ENCODE measurements around the gene HNMT. TPM values are rescaled to one million over a fixed set of nuclear protein-coding genes. Genes with fewer than 3 reads are reported as not detected.

The HNMT gene
- polyA plus RNA-seq, 1 of the 3 experiments (the other 2 are of a cell fraction), result 1.8 TPM

DNA sequence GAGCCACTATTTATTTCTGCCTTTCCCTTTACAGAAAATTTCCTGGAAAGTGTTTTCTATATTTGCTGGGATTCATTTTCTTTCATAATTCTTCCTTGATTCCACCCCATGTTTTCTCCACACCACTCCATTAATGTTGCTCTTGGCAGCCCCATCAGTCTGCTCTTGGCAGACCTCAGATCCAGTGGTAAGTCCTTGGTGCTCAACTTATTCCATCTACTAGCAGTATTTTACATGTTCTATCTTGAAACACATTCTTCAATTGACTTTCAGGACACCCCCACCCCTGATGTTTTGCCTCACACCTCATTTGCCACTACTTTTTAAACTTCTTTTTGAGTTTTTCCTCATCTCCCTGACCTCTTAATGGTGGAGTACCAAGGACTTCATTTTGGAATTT is 65.0 kb downstream of the HNMT start:
- Histone ChIP-seq H4K20me1 (ENCODE audit: insufficient read depth) (no peaks in the 10 kb centered on the region), H3F3A (replicated peaks; ENCODE audit: insufficient read depth) (no peaks in the 10 kb centered on the region), H2AFZ (ENCODE audit: low read depth) (no peak overlapping the region), H3K4me3 (ENCODE audit: low read depth in 2 of 2, low read length in 1 of 2) (no peak overlapping the region), H3K79me2 (ENCODE audit: insufficient read depth) (no peaks in the 10 kb centered on the region), H3K9me2 (no peaks in the 10 kb centered on the region), H3K4me2 (no peak overlapping the region), H3K9me3 (no peaks in the 10 kb centered on the region), H3K27me3 (ENCODE audit: insufficient read depth) (no peaks in the 10 kb centered on the region), H3K4me1 (ENCODE audit: control insufficient read depth in 1 of 2, insufficient read depth in 2 of 2, low read depth in 1 of 2, low read length in 1 of 2) (no peaks in the 10 kb centered on the region), H3K36me3 (replicated peaks in 1 of 2; ENCODE audit: control insufficient read depth in 1 of 2, insufficient read depth in 2 of 2, low read length in 1 of 2) (no peaks in the 10 kb centered on the region), H3K9ac (no peak overlapping the region), H3K27ac (ENCODE audit: low read depth in 2 of 2, low read length in 1 of 2) (no peak overlapping the region)
- POLR2A ChIA-PET, result no interaction called here
- CTCF ChIA-PET, result interaction anchor here (1.2 kb wide), 1 partner anchor 13 kb away, joined by 3 read pairs; no protein-coding TSS in a partner anchor
- no peak for TF ChIP-seq NRF1 (IDR thresholded peaks at IDR 0.05; ENCODE audit: low read depth, low read length)
- TF ChIP-seq TCF12 (IDR thresholded peaks at IDR 0.05), result no peak
- no peak for TF ChIP-seq RFX5 (IDR thresholded peaks at IDR 0.05; ENCODE audit: low read length)
- TF ChIP-seq JUND (IDR thresholded peaks at IDR 0.05), result no peak
- no peak for TF ChIP-seq USF1 (IDR thresholded peaks at IDR 0.05; ENCODE audit: borderline replicate concordance, low read depth)
- TF ChIP-seq, protein P1, sequence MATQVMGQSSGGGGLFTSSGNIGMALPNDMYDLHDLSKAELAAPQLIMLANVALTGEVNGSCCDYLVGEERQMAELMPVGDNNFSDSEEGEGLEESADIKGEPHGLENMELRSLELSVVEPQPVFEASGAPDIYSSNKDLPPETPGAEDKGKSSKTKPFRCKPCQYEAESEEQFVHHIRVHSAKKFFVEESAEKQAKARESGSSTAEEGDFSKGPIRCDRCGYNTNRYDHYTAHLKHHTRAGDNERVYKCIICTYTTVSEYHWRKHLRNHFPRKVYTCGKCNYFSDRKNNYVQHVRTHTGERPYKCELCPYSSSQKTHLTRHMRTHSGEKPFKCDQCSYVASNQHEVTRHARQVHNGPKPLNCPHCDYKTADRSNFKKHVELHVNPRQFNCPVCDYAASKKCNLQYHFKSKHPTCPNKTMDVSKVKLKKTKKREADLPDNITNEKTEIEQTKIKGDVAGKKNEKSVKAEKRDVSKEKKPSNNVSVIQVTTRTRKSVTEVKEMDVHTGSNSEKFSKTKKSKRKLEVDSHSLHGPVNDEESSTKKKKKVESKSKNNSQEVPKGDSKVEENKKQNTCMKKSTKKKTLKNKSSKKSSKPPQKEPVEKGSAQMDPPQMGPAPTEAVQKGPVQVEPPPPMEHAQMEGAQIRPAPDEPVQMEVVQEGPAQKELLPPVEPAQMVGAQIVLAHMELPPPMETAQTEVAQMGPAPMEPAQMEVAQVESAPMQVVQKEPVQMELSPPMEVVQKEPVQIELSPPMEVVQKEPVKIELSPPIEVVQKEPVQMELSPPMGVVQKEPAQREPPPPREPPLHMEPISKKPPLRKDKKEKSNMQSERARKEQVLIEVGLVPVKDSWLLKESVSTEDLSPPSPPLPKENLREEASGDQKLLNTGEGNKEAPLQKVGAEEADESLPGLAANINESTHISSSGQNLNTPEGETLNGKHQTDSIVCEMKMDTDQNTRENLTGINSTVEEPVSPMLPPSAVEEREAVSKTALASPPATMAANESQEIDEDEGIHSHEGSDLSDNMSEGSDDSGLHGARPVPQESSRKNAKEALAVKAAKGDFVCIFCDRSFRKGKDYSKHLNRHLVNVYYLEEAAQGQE (IDR thresholded peaks at IDR 0.05; ENCODE audit: low read depth, low read length), result no peak
- TF ChIP-seq CTCF (IDR thresholded peaks at IDR 0.05), result no peak
- TF ChIP-seq RXRA (IDR thresholded peaks at IDR 0.05; ENCODE audit: borderline replicate concordance, low read depth), result no peak
- no peak for TF ChIP-seq MXI1 (IDR thresholded peaks at IDR 0.05; ENCODE audit: low read depth, low read length)
- no peak for TF ChIP-seq TAF1 (IDR thresholded peaks at IDR 0.05; ENCODE audit: borderline replicate concordance, low read depth, low read length)
- no peak for TF ChIP-seq ELF1 (IDR thresholded peaks at IDR 0.05)
- no peak for TF ChIP-seq GABPA (IDR thresholded peaks at IDR 0.05; ENCODE audit: low read depth)
- TF ChIP-seq FOSL2 (IDR thresholded peaks at IDR 0.05; ENCODE audit: borderline replicate concordance, low read depth), result no peak
- no peak for DNase-seq

GRCh38 chr2:138030459-138030858 is 66.2 kb downstream of the HNMT start:
- ChIA-PET POLR2A (no interaction called here), CTCF (no interaction called here)
- DNase-seq, result no peak
- TF ChIP-seq TEAD4 (IDR thresholded peaks at IDR 0.05; ENCODE audit: borderline replicate concordance, insufficient read depth) (no peak), JUND (IDR thresholded peaks at IDR 0.05) (no peak), RFX5 (IDR thresholded peaks at IDR 0.05; ENCODE audit: low read length) (no peak), RAD21 (IDR thresholded peaks at IDR 0.05; ENCODE audit: low read length) (no peak), POLR2AphosphoS5 (IDR thresholded peaks at IDR 0.05; ENCODE audit: low read depth, low read length) (no peak), TCF12 (IDR thresholded peaks at IDR 0.05) (no peak), MEF2A (IDR thresholded peaks at IDR 0.05; ENCODE audit: borderline replicate concordance, low read depth) (no peak), MXI1 (IDR thresholded peaks at IDR 0.05; ENCODE audit: low read depth, low read length) (no peak), MAX (IDR thresholded peaks at IDR 0.05; ENCODE audit: low read depth) (no peak), FOXJ3 (CRISPR knock-in tag; IDR thresholded peaks at IDR 0.05) (no peak), EP300 (IDR thresholded peaks at IDR 0.05; ENCODE audit: borderline replicate concordance in 1 of 2, low read depth in 1 of 2, low read length in 1 of 2) (no peak), PBX3 (IDR thresholded peaks at IDR 0.05) (no peak), SIN3A (IDR thresholded peaks at IDR 0.05; ENCODE audit: borderline replicate concordance, low read depth, low read length) (no peak)

More at GRCh38 chr2:138030459-138030858, 66.2 kb downstream of the HNMT start:
- no peaks in the 10 kb centered on the region for H3K36me3 ChIP-seq (replicated peaks in 1 of 2; ENCODE audit: control insufficient read depth in 1 of 2, insufficient read depth in 2 of 2, low read length in 1 of 2)
- no peaks in the 10 kb centered on the region for H3K79me2 ChIP-seq (ENCODE audit: insufficient read depth)
- H3K27me3 ChIP-seq (ENCODE audit: insufficient read depth), result no peaks in the 10 kb centered on the region
- no peaks in the 10 kb centered on the region; a peak in 1 of 4 replicates for H3K4me1 ChIP-seq (ENCODE audit: control insufficient read depth in 1 of 2, insufficient read depth in 2 of 2, low read depth in 1 of 2, low read length in 1 of 2)
- H3K9me2 ChIP-seq, result no peaks in the 10 kb centered on the region
- no peaks in the 10 kb centered on the region for H3F3A ChIP-seq (replicated peaks; ENCODE audit: insufficient read depth)
- 75% methylated on average over 3 of the region's 3 CpGs for WGBS (ENCODE audit: low lambda C conversion rate)
- H3K4me3 ChIP-seq (ENCODE audit: low read depth in 2 of 2, low read length in 1 of 2), result no peak overlapping the region
- H4K20me1 ChIP-seq (ENCODE audit: insufficient read depth), result no peaks in the 10 kb centered on the region
- H3K4me2 ChIP-seq, result no peak overlapping the region
- no peak overlapping the region for H3K27ac ChIP-seq (ENCODE audit: low read depth in 2 of 2, low read length in 1 of 2)
- no peaks in the 10 kb centered on the region for H3K9me3 ChIP-seq
- H2AFZ ChIP-seq (ENCODE audit: low read depth), result no peak overlapping the region
- H3K9ac ChIP-seq, result no peak overlapping the region

All from SK-N-SH (cell line).